ENCODE results near the gene SPDYA.

The SPDYA gene

DNA sequence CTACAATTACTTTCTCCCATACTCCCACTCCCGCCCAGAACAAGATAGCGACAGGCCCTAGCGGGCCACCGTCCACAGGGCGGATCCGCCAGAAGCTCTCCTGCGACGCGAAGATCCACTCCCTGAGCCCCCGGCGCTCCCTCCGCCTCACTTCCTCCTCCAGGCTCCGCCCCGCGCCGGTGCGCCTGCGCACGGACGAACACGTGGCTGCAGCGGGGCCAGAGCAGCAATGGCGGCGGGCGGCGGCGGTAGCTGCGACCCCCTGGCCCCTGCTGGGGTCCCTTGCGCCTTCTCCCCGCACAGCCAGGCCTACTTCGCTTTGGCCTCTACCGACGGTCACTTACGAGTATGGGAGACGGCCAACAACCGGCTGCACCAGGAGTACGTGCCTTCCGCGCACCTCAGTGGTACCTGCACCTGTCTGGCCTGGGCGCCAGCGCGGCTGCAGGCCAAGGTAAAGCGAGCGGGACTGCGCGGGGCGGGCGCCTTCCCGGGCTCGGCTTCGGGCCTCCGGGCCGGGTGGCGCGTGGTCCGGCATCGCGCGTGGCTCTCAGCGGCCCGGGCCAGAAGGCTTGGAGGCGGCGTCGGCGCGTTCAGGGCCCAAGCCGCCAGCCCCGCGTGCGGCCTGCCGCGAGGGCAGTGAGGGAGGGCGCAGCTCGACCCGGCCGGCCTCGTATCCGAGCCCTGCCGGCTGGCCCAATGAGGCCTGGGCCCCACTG, 84.0 kb downstream of the SPDYA start, which contains the start of gene WDR43:
TSS of gene WDR43 (plus strand) at position 198 of the 719 bp plus-strand sequence. CDS start at position 230, 32 bp downstream.
- TF ChIP-seq, protein P1, sequence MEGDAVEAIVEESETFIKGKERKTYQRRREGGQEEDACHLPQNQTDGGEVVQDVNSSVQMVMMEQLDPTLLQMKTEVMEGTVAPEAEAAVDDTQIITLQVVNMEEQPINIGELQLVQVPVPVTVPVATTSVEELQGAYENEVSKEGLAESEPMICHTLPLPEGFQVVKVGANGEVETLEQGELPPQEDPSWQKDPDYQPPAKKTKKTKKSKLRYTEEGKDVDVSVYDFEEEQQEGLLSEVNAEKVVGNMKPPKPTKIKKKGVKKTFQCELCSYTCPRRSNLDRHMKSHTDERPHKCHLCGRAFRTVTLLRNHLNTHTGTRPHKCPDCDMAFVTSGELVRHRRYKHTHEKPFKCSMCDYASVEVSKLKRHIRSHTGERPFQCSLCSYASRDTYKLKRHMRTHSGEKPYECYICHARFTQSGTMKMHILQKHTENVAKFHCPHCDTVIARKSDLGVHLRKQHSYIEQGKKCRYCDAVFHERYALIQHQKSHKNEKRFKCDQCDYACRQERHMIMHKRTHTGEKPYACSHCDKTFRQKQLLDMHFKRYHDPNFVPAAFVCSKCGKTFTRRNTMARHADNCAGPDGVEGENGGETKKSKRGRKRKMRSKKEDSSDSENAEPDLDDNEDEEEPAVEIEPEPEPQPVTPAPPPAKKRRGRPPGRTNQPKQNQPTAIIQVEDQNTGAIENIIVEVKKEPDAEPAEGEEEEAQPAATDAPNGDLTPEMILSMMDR (IDR thresholded peaks at IDR 0.05; ENCODE audit: low read depth, low read length) = no peak
- DNase-seq (ENCODE audit: extremely low read depth, low read depth) = peak; percentile 98

DNA sequence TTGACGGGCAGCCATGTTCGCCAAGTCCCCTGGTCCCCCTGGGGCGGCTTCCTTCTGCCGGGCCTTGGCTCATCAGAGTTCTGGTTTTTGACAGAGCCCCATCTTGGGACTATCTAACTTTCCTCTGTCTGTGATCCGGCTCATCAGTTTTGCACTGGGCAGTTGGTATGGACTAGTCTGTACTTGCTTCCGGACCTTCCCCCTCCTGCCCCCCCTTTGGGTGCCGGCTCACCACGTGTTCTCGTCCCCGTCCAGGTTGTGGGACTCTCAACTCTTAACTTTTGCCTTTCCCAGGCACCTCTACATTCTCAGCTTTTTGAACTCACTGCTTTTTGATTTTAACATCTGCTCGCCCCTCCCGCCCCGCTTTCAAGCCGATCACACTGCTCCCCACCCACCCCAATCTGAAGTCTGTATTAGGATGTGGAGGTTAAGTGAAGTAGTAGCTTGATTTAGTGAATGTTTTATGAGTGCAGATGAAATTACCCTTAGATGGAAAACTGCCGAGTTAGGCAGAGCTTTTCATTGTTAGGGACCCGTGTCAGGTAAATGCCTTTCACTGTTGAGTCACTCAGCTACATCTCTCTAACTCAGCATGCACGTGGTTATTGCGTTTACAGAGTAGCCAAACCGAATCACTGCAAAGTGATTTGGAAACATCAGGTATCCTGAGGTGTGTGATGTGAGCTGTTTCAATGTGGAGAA, 84.7 kb downstream of the SPDYA start:
- no peak for DNase-seq (ENCODE audit: extremely low read depth, low read depth)

DNA sequence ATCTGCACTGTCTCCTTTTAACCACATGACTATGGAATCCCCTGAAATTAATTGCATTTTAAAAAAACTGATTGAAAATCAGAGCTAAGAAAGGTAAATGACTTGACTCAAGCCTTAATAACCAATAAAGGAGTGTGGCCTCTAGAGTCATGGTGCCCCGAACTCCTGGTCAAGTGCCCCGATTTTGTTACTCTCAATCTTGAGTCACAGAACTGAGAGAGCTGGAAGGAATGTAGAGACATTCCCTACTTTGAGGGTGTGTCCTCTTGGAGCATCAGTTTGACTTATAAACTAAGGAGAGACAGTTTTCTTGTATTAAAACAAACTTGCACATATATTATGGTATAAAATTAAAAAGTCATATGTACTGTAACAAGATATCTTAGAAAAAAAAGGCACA, 86.3 kb downstream of the SPDYA start:
- TF ChIP-seq, protein P1 (IDR thresholded peaks at IDR 0.05; ENCODE audit: low read depth, low read length) = no peak
- DNase-seq (ENCODE audit: extremely low read depth, low read depth) = no peak

More for the DNA sequence above, 84.7 kb downstream of the SPDYA start:
- TF ChIP-seq, protein P1 (IDR thresholded peaks at IDR 0.05; ENCODE audit: low read depth, low read length) = no peak

DNA sequence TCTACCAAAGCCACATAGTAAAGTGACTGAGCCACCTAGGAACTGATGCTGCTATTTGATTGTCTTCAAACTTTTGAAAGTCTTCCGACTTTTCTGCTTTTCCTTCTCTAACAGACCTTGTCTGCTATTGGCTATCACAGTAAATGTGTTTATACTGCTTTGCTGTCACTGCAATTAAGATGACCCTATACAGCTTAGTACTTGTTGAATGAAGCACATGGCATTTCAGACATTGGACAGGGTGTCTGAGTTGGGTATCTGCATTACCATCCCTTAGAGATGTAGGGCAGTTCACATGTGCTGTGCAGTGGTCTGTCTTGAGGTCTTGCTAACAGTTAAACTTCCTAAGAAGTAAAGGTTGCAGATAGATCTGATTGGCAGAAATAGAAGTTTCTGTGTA, 87.4 kb downstream of the SPDYA start:
- TF ChIP-seq, protein P1 (IDR thresholded peaks at IDR 0.05; ENCODE audit: low read depth, low read length) = no peak
- no peak for DNase-seq (ENCODE audit: extremely low read depth, low read depth)
